ENCODE results near the gene NINJ2.

NINJ2 gene

DNA sequence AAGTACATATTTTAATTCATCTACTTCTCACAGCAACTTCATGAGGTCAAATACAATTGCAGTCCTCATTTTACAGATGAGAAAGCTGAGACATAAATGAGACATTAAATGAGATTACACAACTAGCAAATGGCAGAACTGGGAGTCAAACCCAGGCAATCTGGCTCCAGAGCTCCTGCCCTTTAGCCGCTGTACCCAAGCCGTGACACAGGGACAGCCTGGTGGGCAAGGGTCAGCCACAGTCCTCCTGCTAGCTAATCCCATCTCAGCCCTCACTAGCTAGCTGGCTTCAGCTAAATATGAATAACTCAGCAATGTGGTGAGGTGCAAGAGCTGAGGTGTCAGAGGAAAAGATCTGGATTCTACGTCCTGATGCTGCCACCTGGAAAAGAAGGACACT, 54.8 kb downstream of the NINJ2 start:
- Histone ChIP-seq H3K9ac (no peak overlapping the region; the same call in 1 of the 2 replicates), H3K4me1 (peaks cover 49% of the 10 kb centered on the region), H4K20me1 (no peaks in the 10 kb centered on the region), H3K4me3 (no peak overlapping the region), H3K4me2 (no peak overlapping the region), H3K27ac (no peak overlapping the region), H3K9me3 (no peaks in the 10 kb centered on the region), H3K27me3 (no peaks in the 10 kb centered on the region), H3K36me3 (no peaks in the 10 kb centered on the region)
- TF ChIP-seq Cebpa-rat (IDR thresholded peaks at IDR 0.05): no peak

DNA sequence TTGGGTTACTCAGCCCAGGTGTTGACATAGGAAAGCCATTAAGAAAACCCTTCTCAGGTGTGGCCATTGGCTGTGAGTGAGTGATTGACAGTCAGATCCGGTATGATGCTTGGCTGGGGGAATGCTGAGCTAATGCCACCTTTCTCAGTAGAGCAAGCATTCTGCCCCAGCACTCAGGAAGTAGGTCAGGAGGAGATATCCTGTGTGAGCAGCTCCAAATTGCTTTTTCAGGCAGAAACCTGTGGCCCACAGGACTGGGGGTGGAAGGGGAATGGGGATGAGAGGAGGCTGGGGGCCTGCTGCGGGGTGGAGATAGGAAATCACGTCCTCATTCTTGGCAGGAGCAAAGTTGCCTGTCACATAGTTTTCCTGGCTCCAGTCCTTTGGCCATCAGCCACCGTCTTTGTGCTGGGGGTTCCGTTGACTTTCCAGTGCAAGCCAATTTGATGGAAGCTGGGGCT, 55.7 kb downstream of the NINJ2 start:
- Histone ChIP-seq H3K4me1 (peaks cover 49% of the 10 kb centered on the region), H3K9ac (no peak overlapping the region), H3K27ac (no peak overlapping the region)

DNA sequence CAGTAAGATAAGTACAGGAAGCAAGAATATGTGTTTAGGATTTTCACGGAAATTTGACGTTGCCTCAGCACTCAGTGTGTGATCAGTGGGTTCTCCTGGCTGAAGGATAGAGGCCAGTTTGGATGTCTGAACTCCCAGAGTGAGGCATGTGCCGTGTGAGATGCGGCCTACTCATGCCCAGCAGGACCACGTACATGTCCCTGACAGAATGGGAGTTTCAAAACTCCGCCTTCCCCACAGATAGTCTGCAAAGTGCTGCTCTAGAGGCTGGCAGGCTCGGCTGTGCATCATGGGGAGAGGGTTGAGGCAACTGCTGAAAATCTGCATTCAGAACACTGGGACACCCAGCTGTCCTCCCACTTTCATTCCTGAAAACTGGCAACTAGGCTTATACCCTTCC, 58.3 kb downstream of the NINJ2 start:
- H3K27me3 ChIP-seq: no peaks in the 10 kb centered on the region
- H3K36me3 ChIP-seq: no peaks in the 10 kb centered on the region
- H3K9me3 ChIP-seq: no peaks in the 10 kb centered on the region
- no peak overlapping the region for H3K4me2 ChIP-seq
- peaks cover 29% of the 10 kb centered on the region for H3K4me1 ChIP-seq
- H3K4me3 ChIP-seq: no peak overlapping the region
- H3K9ac ChIP-seq: no peak overlapping the region
- no peak overlapping the region for H3K27ac ChIP-seq
- no peak for TF ChIP-seq Cebpa-rat (IDR thresholded peaks at IDR 0.05)
- H4K20me1 ChIP-seq: no peaks in the 10 kb centered on the region

More for the DNA sequence above, 55.7 kb downstream of the NINJ2 start:
- Histone ChIP-seq H3K4me3 (no peak overlapping the region), H3K9me3 (no peaks in the 10 kb centered on the region), H3K27me3 (no peaks in the 10 kb centered on the region), H3K4me2 (peak overlapping the region; percentile 29), H3K36me3 (no peaks in the 10 kb centered on the region), H4K20me1 (no peaks in the 10 kb centered on the region)
- TF ChIP-seq Cebpa-rat (IDR thresholded peaks at IDR 0.05): no peak

DNA sequence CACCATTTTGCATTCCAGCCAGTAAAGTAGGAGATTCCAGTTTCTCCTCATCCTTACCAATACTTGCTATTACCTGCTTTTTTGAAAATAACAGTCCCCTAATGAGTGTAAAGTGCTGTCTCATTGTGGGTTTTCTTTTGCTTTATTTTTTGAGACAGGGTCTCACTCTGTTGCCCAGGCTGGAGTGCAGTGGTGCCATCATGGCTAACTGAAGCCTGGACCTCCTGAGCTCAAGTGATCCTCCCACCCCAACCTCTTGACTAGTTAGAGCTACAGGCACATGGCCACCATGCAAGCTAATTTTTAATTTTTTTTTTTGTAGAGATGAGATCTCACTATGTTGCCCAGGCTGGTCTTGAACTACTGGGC, 60.6 kb downstream of the NINJ2 start:
- no peak overlapping the region for H3K4me3 ChIP-seq
- no peaks in the 10 kb centered on the region for H4K20me1 ChIP-seq
- no peak for TF ChIP-seq Cebpa-rat (IDR thresholded peaks at IDR 0.05)
- H3K36me3 ChIP-seq: no peaks in the 10 kb centered on the region
- H3K27ac ChIP-seq: no peak overlapping the region
- H3K4me1 ChIP-seq: peaks cover 17% of the 10 kb centered on the region
- H3K27me3 ChIP-seq: no peaks in the 10 kb centered on the region
- H3K9me3 ChIP-seq: no peaks in the 10 kb centered on the region
- H3K9ac ChIP-seq: no peak overlapping the region
- no peak overlapping the region for H3K4me2 ChIP-seq

DNA sequence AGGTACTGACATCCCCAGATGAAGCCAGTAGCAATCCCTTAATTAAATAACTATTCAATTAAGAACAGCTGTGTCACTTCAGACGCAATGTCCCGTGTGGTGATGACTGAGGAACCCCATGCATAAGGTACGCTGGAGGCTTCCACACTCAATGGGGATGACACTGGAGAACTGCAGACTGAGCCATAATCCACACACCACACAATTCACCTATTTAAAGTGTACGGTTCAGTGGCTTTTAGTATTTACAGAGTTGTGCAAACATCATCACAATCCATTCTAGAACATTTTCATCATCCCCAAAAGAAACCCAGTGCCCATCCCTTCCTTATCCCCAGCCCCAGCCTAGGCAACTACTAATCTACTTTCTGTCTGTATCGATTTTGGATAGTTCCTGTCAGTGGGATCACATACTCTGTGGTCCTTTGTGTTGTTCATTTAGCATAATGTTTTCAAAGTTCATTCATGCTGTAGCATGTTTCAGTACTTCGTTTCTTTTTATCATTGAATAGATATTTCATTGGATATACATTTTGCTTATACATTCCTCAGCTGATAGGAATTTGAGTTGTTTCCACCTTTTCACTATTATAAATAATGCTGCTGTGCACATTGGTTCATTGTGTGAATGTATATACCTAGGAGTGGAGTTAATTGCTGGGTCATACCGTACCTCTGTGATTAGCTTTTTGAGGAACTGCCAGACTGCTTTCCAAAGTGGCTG, 61.1 kb downstream of the NINJ2 start:
- Histone ChIP-seq H3K27ac (no peak overlapping the region), H3K4me3 (no peak overlapping the region), H3K36me3 (no peaks in the 10 kb centered on the region), H3K27me3 (no peaks in the 10 kb centered on the region), H4K20me1 (no peaks in the 10 kb centered on the region), H3K9ac (no peak overlapping the region), H3K4me2 (no peak overlapping the region), H3K4me1 (peaks cover 15% of the 10 kb centered on the region), H3K9me3 (no peaks in the 10 kb centered on the region)
- TF ChIP-seq Cebpa-rat (IDR thresholded peaks at IDR 0.05): no peak

DNA sequence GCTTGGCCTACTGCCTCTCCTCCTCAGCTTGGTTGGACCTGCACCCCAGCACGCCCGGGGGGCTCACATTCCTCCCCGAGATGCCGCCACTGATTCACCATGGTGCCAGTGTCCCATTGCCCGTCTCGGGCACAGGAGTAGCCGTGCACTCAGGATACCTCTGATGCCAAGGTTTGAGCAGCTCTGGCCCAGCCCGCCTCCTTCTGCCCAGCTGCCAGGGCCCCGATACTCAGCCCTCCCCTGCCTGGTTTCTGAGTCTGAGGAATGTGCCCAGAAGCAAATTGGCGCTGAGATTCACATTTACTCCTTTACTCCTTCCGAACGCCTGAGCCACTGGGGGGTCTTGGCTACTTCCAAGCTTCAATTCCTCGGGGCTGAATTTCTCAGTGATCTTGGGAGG, 63.5 kb downstream of the NINJ2 start:
- H3K27me3 ChIP-seq: no peaks in the 10 kb centered on the region
- TF ChIP-seq Cebpa-rat (IDR thresholded peaks at IDR 0.05): no peak
- H3K4me2 ChIP-seq: no peak overlapping the region
- no peak overlapping the region for H3K4me3 ChIP-seq
- no peak overlapping the region for H3K9ac ChIP-seq
- H4K20me1 ChIP-seq: no peaks in the 10 kb centered on the region
- peaks cover 13% of the 10 kb centered on the region for H3K4me1 ChIP-seq
- H3K36me3 ChIP-seq: no peaks in the 10 kb centered on the region
- no peaks in the 10 kb centered on the region for H3K9me3 ChIP-seq
- no peak overlapping the region for H3K27ac ChIP-seq

DNA sequence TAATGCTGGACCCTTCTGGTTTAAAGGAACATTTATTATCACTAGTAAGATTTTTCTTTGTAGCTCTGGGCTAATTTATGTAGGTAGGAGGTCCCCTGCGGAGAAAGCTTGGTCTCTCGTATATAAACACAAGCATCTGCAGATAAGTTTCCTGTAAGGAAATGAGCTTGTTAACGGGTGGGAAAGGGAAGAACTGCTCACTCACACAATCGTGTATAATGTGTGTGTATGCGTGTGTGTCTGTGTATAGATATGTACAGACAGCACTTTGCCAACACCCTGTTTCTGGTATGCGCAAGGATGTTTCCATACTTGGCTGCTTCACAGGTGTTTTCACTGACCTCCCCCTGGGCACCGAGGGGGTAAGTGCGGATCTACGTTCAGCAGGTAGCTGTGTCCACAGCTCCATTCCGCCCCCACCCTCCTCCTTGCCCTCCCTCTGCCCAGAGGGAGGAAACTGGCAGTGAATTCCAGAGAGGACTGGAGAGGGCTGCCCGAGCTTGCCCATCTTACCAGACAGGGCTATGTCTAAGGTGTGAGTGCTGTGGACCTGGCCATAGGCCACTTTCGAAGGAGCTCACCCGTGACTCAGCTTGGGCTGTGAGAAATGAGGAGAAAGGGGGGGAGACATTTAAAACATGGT, 65.2 kb downstream of the NINJ2 start:
- H3K4me3 ChIP-seq: no peak overlapping the region
- no peaks in the 10 kb centered on the region for H3K36me3 ChIP-seq
- H3K9ac ChIP-seq: no peak overlapping the region
- no peaks in the 10 kb centered on the region for H4K20me1 ChIP-seq
- H3K4me2 ChIP-seq: peak overlapping the region; percentile 62
- H3K27ac ChIP-seq: peak overlapping the region; percentile 41; the same call in 1 of the 2 replicates
- no peak for TF ChIP-seq Cebpa-rat (IDR thresholded peaks at IDR 0.05)
- H3K9me3 ChIP-seq: no peaks in the 10 kb centered on the region
- no peaks in the 10 kb centered on the region for H3K27me3 ChIP-seq
- H3K4me1 ChIP-seq: peaks cover 27% of the 10 kb centered on the region

DNA sequence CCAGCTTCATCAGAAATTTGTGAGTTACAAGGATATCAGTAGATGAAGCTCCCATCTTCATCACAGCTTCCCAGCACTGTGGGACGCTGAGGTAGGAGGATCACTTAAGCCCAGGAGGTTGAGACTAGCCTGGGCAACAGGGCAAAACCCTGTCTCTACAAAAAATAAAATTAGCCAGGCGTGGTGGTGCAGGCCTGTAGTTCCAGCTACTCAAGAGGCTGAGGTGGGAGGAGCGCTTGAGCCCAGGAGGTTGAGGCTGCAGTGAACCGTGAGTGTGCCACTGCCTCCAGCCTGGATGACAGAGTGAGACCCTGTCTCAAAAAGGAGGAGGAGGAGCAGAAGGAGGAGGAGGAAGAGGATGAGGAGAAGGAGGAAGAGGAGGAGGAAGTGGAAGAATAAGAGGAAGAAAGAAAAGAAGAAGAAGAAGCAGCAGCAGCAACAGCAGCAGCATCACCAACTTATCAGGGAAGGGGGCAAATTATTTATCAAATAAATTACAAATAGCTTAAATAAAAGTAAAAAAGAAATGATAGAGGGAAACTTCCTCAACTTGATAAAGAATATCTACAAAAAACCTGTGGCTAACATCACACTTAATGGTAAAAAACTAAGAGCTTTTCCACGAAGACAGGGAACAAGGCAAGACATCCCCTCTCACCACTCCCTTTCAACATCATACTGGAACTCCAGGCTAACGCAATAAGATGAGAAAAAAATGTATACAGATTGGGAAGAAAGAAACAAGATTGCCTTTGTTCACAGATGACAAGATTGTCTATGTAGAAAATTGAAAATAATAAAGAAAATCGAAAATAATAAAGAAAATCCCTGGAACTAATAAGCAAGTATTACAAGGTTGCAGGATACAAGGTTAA, 69.6 kb downstream of the NINJ2 start:
- H3K36me3 ChIP-seq: no peaks in the 10 kb centered on the region
- no peaks in the 10 kb centered on the region for H3K27me3 ChIP-seq
- no peak for TF ChIP-seq Cebpa-rat (IDR thresholded peaks at IDR 0.05)
- no peak overlapping the region for H3K9ac ChIP-seq
- 0 out of 2 replicates have a peak, but pooled peaks cover 2% of the 10 kb centered on the region for H3K9me3 ChIP-seq
- no peaks in the 10 kb centered on the region for H4K20me1 ChIP-seq
- peak overlapping the region; percentile 69 for H3K4me2 ChIP-seq
- peak overlapping the region; percentile 47; the same call in 1 of the 2 replicates for H3K27ac ChIP-seq
- H3K4me1 ChIP-seq: peaks cover 70% of the 10 kb centered on the region
- H3K4me3 ChIP-seq: no peak overlapping the region

DNA sequence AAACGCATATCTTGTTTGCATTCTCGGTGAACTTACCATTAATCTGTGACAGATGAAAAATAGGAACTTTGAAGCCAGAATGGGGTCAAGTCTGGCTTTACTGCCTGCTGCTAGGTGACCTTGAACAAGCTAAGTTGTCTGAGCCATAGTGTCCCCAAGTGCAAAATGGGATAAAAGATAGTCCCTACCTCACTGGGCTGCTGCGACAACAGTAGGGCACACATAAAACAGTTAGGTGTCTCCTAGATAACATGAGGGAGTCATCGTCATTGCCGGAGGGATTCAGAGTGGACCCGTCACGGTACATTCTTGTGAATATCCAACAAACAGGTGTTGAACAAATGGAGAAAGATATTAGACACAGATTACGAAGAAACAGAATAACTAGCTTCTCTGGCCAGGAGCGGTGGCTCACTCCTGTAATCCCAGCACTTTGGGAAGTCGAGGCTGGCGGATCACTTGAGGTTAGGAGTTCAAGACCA, 71.2 kb downstream of the NINJ2 start:
- Histone ChIP-seq H3K4me3 (peak overlapping the region; percentile 46; the same call in 1 of the 2 replicates), H3K9ac (peak overlapping the region; percentile 58), H3K36me3 (no peaks in the 10 kb centered on the region), H3K4me1 (peaks cover 58% of the 10 kb centered on the region), H3K9me3 (peaks cover 7% of the 10 kb centered on the region; the same call in 1 of the 2 replicates), H3K27ac (peak overlapping the region; percentile 81), H4K20me1 (no peaks in the 10 kb centered on the region), H3K27me3 (no peaks in the 10 kb centered on the region), H3K4me2 (peak overlapping the region; percentile 90)
- TF ChIP-seq Cebpa-rat (IDR thresholded peaks at IDR 0.05): no peak
